GM18498 (cell line): ENCODE results near the gene CMYA5.

Source experiments
- ATAC-seq: cut with Tn5 transposase; IDR thresholded peaks from one replicate; pipeline ENCODE4 v1.9.1; 2021; ENCODE audit warnings: mild to moderate bottlenecking, moderate library complexity; ENCODE audit not compliant: unreplicated experiment

CMYA5 gene

DNA sequence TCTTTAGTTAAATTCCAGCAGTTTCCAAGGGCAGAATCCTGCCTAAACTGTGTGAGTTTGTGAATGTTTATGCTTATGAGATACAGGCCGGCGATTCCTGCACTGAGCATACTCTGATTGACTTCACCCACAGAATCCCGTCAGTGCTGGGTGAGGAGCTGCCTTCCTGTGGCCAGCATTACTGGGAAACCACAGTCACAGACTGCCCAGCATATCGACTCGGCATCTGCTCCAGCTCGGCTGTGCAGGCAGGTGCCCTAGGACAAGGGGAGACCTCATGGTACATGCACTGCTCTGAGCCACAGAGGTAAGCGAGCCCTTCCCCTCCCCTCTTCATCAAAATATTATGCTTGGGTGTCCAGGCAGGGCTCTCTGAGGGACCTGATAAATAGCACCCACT is 103.7 kb downstream of the CMYA5 start:
- ATAC-seq, result no peak

- ATAC-seq, result no peak
Observed at GRCh38 chr5:79793722-79794121, 104.1 kb downstream of the CMYA5 start.

GRCh38 chr5:79794347-79794746 is 104.7 kb downstream of the CMYA5 start:
- no peak for ATAC-seq

DNA sequence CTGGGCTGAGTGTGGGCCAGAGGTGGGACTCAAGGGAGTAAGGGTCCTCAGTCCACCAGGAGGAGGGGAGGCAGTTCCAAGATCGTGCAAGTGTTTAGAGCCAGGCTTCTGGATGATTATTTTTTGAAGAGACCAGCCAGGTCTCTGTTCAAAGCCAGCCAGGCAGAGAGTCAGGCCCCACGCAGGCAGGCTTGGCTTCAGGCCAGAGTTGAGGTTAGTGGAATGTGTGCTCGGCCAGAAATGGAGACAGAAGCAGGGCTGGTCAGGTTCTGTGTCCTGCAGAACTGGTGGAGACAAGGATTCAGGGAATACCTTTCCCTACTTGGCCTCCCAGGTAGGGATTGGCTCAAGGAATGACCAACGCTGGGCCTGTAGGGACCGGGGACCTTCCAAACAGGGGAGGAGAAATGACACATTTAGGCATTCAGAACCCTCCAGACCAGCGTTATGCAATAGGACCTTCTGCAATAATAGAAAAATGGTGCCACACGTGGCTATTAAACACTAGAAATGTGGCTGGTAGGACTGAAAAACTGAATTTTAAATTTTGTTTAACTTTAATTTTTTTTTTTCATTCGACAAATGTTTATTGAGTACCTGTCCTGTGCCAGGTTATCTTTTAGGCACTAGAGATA is 106.2 kb downstream of the CMYA5 start:
- no peak for ATAC-seq

DNA sequence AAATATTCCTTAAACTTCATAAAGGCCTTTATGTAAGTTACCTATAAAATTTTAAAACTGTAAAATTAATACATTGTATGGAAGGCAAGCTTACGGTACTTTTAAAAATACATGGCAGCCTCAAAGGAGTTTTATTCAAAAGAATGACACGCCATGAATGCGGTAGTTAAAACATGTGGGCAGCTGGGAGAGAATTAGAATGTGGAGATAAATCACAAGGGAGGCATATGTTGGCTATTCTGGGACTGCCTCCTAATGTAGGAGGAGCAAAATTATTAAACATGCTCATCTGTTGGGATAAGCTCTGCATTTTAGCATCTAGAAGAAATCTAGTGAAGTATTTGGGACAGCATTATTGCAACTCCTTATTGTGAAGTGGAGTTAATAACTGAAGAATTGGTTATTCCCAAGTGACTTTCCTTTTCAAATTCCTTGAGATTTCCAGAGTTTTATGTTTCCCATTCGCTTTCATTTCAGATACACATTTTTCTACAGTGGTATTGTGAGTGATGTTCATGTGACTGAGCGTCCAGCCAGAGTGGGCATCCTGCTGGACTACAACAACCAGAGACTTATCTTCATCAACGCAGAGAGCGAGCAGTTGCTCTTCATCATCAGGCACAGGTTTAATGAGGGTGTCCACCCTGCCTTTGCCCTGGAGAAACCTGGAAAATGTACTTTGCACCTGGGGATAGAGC is 109.4 kb downstream of the CMYA5 start:
- no peak for ATAC-seq

GRCh38 chr5:79800979-79801827 is 111.6 kb downstream of the CMYA5 start:
- no peak for ATAC-seq

DNA sequence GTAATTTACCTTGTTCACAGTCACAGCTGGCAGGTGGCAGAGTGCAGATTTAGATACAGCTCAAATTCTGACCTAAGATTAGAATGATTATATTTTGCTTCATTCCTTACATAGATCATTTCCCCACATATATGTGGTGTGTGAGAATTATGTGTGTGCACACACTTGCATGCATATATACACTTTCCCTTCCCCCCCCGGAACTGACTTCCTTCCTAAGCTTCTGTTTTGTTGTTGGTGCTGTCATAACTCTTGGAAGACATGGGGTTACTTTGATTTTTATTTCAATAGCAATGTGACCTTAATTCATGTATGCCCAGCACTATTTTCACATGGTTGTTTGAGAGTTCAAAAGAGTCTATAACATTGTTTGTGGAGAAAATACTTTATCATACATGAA is 112.8 kb downstream of the CMYA5 start:
- ATAC-seq, result no peak

GRCh38 chr5:79803007-79803406 is 113.4 kb downstream of the CMYA5 start:
- ATAC-seq, result no peak

DNA sequence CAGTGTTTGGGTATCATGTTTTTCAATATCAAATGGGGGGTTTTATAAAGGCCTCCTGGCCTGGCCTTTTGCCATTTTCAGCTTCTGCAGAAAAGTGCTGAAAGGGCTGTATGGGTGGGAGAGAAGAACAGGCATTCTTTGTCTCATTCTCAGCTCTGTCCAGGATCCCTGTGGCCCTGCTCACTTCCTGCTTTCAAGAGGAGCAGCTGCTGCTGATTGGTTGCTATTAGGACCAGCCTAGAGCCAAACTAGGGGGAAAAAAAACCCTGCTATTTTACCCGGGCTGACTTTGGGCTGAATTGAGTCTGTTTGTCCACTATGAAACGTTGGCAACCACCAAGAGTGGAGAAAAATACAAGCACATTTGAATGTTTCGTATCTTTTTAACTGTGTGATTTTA is 117.1 kb downstream of the CMYA5 start:
- no peak for ATAC-seq

DNA sequence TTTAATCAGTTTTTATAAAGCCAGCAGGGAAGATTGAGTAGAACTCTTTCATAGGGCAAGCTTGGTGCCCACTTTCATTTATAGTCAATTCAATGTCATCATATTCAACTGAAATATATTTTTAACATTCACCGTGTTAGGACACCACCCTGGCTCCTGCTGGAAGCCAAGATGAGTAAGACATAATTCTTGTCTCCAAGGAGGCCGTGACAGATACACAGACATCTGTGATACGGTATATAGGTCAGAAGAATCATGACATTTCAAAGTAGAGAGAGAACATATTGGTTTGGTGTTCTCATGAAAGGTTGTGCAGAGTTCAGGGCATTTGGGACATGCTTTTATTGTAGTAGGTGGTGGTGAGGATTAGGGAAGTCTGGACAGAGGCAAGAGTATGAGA is 120.1 kb downstream of the CMYA5 start:
- no peak for ATAC-seq

- ATAC-seq, result no peak
Observed at GRCh38 chr5:79811081-79811480, 121.4 kb downstream of the CMYA5 start.

- no peak for ATAC-seq
Observed at GRCh38 chr5:79811904-79812303, 122.3 kb downstream of the CMYA5 start.

GRCh38 chr5:79814699-79815098 is 125.1 kb downstream of the CMYA5 start:
- ATAC-seq, result no peak

DNA sequence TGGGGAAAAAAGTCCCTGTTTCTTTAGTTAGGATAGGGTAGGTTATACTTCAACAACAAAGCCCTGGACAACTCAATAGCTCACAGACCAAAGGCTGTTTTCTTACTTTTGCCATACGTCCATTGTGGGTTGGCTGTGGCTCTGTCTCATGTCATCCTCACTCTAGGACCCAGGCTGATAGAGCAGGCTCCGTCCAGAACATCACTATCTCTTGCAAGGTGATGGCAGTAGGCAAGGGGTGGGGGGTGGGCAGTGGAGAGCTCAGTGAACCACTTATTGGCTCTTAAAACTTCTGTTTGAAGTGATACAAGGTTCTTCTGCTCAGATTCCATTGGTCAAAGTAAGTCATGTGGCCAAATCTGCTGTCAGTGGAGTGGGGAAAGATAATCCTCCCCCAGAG is 126.4 kb downstream of the CMYA5 start:
- ATAC-seq, result no peak

- no peak for ATAC-seq
Observed at GRCh38 chr5:79820648-79821047, 131.0 kb downstream of the CMYA5 start.

- ATAC-seq, result no peak
Observed at GRCh38 chr5:79824444-79824843, 134.8 kb downstream of the CMYA5 start.

- ATAC-seq, result no peak
Observed at GRCh38 chr5:79825802-79826201, 136.2 kb downstream of the CMYA5 start.

GRCh38 chr5:79827159-79827629 is 137.6 kb downstream of the CMYA5 start:
- ATAC-seq, result no peak

DNA sequence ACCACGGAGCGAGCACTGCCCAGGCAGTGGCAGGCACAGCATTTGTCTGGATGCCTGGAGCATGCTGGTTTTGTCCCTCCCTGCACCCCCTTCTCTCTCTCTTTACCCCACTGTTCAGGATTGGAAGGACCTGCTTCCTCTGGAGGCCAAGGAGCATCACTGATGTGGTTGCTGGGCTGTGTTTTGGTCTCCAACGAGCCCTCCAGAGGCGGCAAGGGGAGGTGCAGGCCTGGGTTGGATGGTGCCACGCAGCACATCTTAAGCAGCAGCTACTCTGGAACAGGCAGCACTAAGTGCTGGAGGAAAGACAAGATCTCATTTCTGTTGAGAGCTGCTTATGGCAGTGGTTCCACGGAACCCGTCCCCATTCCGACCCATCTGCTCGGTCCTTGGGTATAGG is 139.6 kb downstream of the CMYA5 start:
- no peak for ATAC-seq

- no peak for ATAC-seq
Observed at GRCh38 chr5:79831381-79832309, 142.0 kb downstream of the CMYA5 start.

DNA sequence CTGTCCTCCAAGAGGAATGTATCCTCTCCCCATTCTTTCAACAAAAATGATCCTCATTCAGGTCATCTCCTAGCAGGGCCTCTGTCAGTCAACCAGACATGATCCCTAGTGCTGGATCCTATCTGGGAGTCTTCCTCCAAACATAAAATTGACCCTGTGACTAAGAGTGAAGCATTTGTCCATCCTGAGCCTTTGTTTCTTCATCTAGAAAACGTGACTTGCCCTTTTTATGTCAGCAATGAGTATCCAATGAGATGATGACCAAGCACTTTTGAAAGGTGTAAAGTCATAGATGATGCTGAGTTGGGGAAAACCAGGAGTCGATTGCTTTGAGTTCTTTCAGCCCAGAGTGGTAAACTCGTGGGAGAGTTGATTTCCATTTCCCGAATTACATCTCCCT is 143.3 kb downstream of the CMYA5 start:
- ATAC-seq, result no peak
